BJ (cell line): ENCODE results near the gene ECI2. TPM values are rescaled to one million over a fixed set of nuclear protein-coding genes. Genes with fewer than 3 reads are reported as not detected.
"Not testable (repeated sequence)": the region's sequence is repeated elsewhere in the genome, so short reads cannot be mapped to it uniquely, and the experiment has no call there.

Experiments used
- CTCF ChIA-PET: fragments of 350-600 bp; formaldehyde crosslinking; extraction: SDS; loops from one replicate; lab custom pipeline; 2021; ENCODE audit warnings: antibody characterized with exemption, inconsistent platforms; lab: Yijun Ruan, JAX
- POLR2A ChIA-PET: fragments of 300-600 bp; sonication (Branson Sonifier 250); formaldehyde crosslinking; extraction: SDS; loops from one replicate; lab custom pipeline; 2021; ENCODE audit warnings: antibody characterized with exemption; lab: Charles Lee
- DNase-seq: peaks from one replicate; pipeline ENCODE4 v3.0.0-alpha.2; 2011; ENCODE audit warnings: low read depth
- H3K27me3 ChIP-seq: 2 replicates; pipeline ENCODE4 v1.6.0; 2011; ENCODE audit warnings: low read length; ENCODE audit not compliant: control insufficient read depth, insufficient read depth
- H3K36me3 ChIP-seq: 2 replicates; pipeline ENCODE4 v1.5.1; 2011; ENCODE audit warnings: low read length; ENCODE audit not compliant: control insufficient read depth, insufficient read depth
- H3K4me3 ChIP-seq: 2 replicates; pipeline ENCODE4 v1.5.1; 2011; ENCODE audit warnings: low read depth, mild to moderate bottlenecking, control low read depth, low read length
- polyA plus RNA-seq: library from polyadenylated mRNA; depleted of rRNA; stranded (reverse); fragments of >200 nt; gene quantifications from 2 replicates; pipeline ENCODE4 v1.2.3, GENCODE V29; 2011
- TF ChIP-seq, protein P1 (sequence below): IDR thresholded peaks from 2 replicates; pipeline ENCODE4 v1.5.1; 2011; ENCODE audit warnings: low read depth, mild to moderate bottlenecking, control low read depth, inconsistent platforms, low read length, moderate library complexity; ENCODE audit not compliant: insufficient read depth

ECI2 gene
- polyA plus RNA-seq, 1 experiment, result 55.3 TPM

- Histone ChIP-seq H3K27me3 (no peaks in the 10 kb centered on the region), H3K4me3 (no peak overlapping the region), H3K36me3 (no peaks in the 10 kb centered on the region)
- TF ChIP-seq, protein P1, sequence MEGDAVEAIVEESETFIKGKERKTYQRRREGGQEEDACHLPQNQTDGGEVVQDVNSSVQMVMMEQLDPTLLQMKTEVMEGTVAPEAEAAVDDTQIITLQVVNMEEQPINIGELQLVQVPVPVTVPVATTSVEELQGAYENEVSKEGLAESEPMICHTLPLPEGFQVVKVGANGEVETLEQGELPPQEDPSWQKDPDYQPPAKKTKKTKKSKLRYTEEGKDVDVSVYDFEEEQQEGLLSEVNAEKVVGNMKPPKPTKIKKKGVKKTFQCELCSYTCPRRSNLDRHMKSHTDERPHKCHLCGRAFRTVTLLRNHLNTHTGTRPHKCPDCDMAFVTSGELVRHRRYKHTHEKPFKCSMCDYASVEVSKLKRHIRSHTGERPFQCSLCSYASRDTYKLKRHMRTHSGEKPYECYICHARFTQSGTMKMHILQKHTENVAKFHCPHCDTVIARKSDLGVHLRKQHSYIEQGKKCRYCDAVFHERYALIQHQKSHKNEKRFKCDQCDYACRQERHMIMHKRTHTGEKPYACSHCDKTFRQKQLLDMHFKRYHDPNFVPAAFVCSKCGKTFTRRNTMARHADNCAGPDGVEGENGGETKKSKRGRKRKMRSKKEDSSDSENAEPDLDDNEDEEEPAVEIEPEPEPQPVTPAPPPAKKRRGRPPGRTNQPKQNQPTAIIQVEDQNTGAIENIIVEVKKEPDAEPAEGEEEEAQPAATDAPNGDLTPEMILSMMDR, result no peak
- no peak for DNase-seq
- CTCF ChIA-PET, result interaction anchor here (1.1 kb wide), 1 partner anchor 63 kb away, joined by 4 read pairs; no protein-coding TSS in a partner anchor
- POLR2A ChIA-PET, result no interaction called here
Measured at GRCh38 chr6:4093288-4093687, 42.1 kb downstream of the ECI2 start.

DNA sequence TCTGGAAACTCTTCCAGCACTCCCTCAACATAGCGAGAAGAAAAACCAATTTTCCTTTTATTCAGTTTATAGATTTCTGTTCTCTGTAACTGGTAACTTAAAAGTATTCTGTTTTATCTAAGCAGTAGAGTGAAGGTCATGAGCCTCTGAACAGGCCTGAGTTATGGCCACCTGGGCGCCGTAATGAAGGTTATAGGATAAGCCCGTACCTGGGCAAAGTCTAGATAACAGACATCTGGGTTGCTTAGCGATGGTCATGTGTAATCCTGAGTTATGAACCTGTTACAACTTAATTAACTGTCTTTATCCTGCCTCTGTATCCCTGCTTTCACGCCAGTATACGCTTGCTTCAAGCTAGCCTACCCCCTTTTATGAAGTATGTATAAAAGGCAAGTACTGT, 43.4 kb downstream of the ECI2 start:
- ChIA-PET POLR2A (no interaction called here), CTCF (interaction anchor here (0.6 kb wide), 1 partner anchor 828 kb away, joined by 6 read pairs; no protein-coding TSS in a partner anchor)
- no peak overlapping the region for H3K4me3 ChIP-seq
- no peaks in the 10 kb centered on the region for H3K27me3 ChIP-seq
- TF ChIP-seq, protein P1, result no peak
- no peak for DNase-seq
- H3K36me3 ChIP-seq, result no peaks in the 10 kb centered on the region

- H3K27me3 ChIP-seq, POLR2A ChIA-PET, CTCF ChIA-PET, DNase-seq, H3K4me3 ChIP-seq, H3K36me3 ChIP-seq: not testable (repeated sequence)
Measured at GRCh38 chr6:4090043-4090442, 45.3 kb downstream of the ECI2 start.

- no peaks in the 10 kb centered on the region for H3K27me3 ChIP-seq
Measured at GRCh38 chr6:4088704-4089103, 46.7 kb downstream of the ECI2 start.

DNA sequence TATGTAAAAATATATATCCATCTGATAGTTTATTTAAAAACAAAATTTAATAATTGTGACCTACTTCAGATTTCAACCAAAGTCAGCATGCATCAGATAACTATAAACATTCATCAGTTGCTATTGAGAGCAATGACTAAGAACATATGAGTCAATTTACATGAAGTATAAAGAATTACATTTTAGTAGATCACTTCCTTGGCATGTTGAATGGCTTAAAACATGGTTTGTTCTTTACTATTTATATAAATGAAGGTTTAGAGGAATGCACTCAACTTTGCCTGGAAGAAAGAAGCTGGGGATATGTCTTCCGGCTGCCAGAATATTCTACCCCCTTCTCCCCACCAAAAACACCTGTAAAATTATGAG, 50.1 kb downstream of the ECI2 start:
- DNase-seq, result no peak
- Histone ChIP-seq H3K36me3 (no peaks in the 10 kb centered on the region), H3K27me3 (no peaks in the 10 kb centered on the region), H3K4me3 (no peak overlapping the region)
- POLR2A ChIA-PET, result no interaction called here
- CTCF ChIA-PET, result no interaction called here
- TF ChIP-seq, protein P1, result no peak

More at GRCh38 chr6:4088704-4089103, 46.7 kb downstream of the ECI2 start:
- POLR2A ChIA-PET, result no interaction called here
- no peak for DNase-seq
- TF ChIP-seq, protein P1, result no peak
- Histone ChIP-seq H3K36me3 (no peaks in the 10 kb centered on the region), H3K4me3 (no peak overlapping the region)
- CTCF ChIA-PET, result interaction anchor here (1.1 kb wide), 1 partner anchor 67 kb away, joined by 3 read pairs; no protein-coding TSS in a partner anchor
